ENCODE results near the gene PGP.
"Not testable (repeated sequence)": the region's sequence is repeated elsewhere in the genome, so short reads cannot be mapped to it uniquely, and the experiment has no call there.

The PGP gene

GRCh38 chr16:2244301-2244700 is 29.7 kb upstream of the PGP start:
- TF ChIP-seq, protein P1, sequence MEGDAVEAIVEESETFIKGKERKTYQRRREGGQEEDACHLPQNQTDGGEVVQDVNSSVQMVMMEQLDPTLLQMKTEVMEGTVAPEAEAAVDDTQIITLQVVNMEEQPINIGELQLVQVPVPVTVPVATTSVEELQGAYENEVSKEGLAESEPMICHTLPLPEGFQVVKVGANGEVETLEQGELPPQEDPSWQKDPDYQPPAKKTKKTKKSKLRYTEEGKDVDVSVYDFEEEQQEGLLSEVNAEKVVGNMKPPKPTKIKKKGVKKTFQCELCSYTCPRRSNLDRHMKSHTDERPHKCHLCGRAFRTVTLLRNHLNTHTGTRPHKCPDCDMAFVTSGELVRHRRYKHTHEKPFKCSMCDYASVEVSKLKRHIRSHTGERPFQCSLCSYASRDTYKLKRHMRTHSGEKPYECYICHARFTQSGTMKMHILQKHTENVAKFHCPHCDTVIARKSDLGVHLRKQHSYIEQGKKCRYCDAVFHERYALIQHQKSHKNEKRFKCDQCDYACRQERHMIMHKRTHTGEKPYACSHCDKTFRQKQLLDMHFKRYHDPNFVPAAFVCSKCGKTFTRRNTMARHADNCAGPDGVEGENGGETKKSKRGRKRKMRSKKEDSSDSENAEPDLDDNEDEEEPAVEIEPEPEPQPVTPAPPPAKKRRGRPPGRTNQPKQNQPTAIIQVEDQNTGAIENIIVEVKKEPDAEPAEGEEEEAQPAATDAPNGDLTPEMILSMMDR (IDR thresholded peaks at IDR 0.05; ENCODE audit: low read depth, low read length, missing control alignments) = peak; percentile 35
- Histone ChIP-seq H3K36me3 (replicated peaks) (peaks cover 43% of the 10 kb centered on the region), H3K27me3 (replicated peaks) (no peaks in the 10 kb centered on the region), H3K4me3 (ENCODE audit: low read depth, low read length) (no peak overlapping the region), H3K27ac (no peak overlapping the region)
- DNase-seq = no peak
- in situ Hi-C loops (cut with HindIII; ENCODE audit: low pct_ligation_motif_present, low sequenced_read_pairs) = no loop called here

GRCh38 chr16:2243781-2244180 is 29.1 kb upstream of the PGP start:
- peaks cover 43% of the 10 kb centered on the region for H3K36me3 ChIP-seq (replicated peaks)
- no peak overlapping the region for H3K27ac ChIP-seq
- H3K27me3 ChIP-seq (replicated peaks) = no peaks in the 10 kb centered on the region
- TF ChIP-seq, protein P1 (IDR thresholded peaks at IDR 0.05; ENCODE audit: low read depth, low read length, missing control alignments) = no peak
- in situ Hi-C loops (cut with HindIII; ENCODE audit: low pct_ligation_motif_present, low sequenced_read_pairs) = no loop called here
- no peak for DNase-seq
- no peak overlapping the region for H3K4me3 ChIP-seq (ENCODE audit: low read depth, low read length)

DNA sequence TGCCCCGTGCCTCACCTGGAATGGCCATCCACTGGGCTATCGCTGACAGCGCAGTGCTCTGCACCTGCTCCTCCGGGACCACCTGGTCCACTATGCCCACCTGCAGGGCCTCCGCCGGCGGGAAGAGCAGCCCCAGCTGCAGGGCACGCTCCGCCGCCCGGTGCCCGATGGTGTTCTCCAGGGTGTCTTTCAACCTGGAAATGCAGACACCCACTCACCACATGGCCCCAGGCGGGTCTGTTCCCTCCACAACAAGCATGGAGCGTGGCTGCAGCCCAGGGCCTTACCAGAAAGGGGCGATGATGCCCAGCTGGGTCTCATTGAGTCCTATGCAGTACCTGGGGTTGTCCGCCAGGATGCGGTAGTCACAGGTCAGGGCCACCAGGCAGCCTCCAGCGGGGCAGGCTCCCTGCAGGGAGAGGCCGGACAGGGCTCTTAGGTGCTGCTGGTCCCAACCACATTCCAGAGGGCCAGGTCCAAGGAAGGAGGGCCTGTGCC is 28.4 kb upstream of the PGP start:
- TF ChIP-seq, protein P1 (IDR thresholded peaks at IDR 0.05; ENCODE audit: low read depth, low read length, missing control alignments) = peak; percentile 9
- no peak for DNase-seq
- Histone ChIP-seq H3K4me3 (ENCODE audit: low read depth, low read length) (no peak overlapping the region), H3K36me3 (replicated peaks) (peaks cover 43% of the 10 kb centered on the region), H3K27ac (no peak overlapping the region), H3K27me3 (replicated peaks) (no peaks in the 10 kb centered on the region)
- in situ Hi-C loops (cut with HindIII; ENCODE audit: low pct_ligation_motif_present, low sequenced_read_pairs) = no loop called here

- Histone ChIP-seq H3K27ac (no peak overlapping the region), H3K4me3 (ENCODE audit: low read depth, low read length) (no peak overlapping the region), H3K27me3 (replicated peaks) (no peaks in the 10 kb centered on the region), H3K36me3 (replicated peaks) (peaks cover 43% of the 10 kb centered on the region)
- TF ChIP-seq, protein P1 (IDR thresholded peaks at IDR 0.05; ENCODE audit: low read depth, low read length, missing control alignments) = no peak
- no peak for DNase-seq
- in situ Hi-C loops (cut with HindIII; ENCODE audit: low pct_ligation_motif_present, low sequenced_read_pairs) = no loop called here
Measured at GRCh38 chr16:2242598-2242997, 28.0 kb upstream of the PGP start.

DNA sequence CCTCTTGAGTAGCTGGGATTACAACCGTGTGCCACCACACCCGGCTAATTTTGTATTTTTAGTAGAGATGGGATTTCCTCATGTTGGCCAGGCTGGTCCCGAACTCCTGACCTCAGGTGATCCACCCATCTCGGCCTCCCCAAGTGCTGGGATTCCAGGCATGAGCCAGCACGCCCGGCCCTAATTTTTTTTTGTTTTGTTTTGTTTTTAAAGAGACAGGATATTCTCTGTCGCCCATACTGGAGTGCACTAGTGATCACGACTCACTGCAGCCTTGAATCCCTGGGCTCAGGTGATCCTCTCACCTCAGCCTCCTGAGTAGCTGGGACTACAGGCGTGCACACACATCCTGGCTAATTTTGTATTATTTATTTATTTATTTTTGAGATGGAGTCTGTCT is 25.7 kb upstream of the PGP start:
- DNase-seq; in situ Hi-C loops (cut with HindIII; ENCODE audit: low pct_ligation_motif_present, low sequenced_read_pairs); H3K27ac ChIP-seq; H3K27me3 ChIP-seq (replicated peaks); H3K4me3 ChIP-seq (ENCODE audit: low read depth, low read length): not testable (repeated sequence)
- H3K36me3 ChIP-seq (replicated peaks) = peaks cover 31% of the 10 kb centered on the region

DNA sequence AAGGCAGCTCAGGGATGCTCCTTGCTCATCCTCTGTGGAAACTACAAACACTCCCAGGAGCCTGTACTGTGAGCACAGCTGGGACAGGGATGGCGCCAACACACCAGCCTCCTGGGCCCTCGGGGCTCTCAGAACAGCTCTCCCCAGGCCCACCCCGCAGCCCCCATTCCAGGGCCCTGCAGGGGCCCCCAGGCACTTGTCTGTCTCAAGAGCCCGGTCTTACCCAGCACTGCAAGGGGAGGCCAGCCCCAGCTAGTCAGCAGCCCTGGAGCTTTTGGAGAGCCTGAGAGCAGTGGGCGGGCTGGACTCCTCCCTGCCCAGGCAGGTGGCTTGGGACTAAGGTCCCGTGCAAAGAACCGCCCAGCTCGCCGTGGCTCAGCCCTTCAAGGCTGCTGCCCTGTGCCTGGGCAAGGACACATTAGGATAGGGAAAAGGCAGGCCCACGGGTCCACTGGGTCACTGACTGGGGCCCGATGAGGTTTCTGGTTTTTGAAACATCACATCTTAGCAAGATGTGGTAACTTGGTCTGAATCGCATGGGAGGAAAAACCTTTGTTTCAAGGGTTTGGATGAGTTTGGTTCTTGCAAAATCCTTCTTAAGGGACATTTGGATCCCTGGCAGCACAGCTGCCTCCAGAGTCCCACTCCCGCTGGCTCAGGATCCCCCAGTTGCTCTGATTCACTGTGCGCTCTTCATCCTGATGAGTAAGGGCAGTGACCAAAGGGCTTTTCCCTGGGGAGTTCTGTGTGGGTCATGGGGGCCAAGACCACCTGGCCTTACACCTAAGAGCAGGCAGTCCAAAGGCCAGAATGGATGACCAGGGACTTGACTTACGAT is 24.4 kb upstream of the PGP start:
- TF ChIP-seq, protein P1 (IDR thresholded peaks at IDR 0.05; ENCODE audit: low read depth, low read length, missing control alignments) = no peak

More for the DNA sequence above, 24.4 kb upstream of the PGP start:
- in situ Hi-C loops (cut with HindIII; ENCODE audit: low pct_ligation_motif_present, low sequenced_read_pairs) = no loop called here
- Histone ChIP-seq H3K4me3 (ENCODE audit: low read depth, low read length) (no peak overlapping the region), H3K27me3 (replicated peaks) (peaks cover 5% of the 10 kb centered on the region), H3K36me3 (replicated peaks) (peaks cover 30% of the 10 kb centered on the region), H3K27ac (no peak overlapping the region)
- no peak for DNase-seq

Data from brain microvascular endothelial cell (primary cell).